GM12878 (cell line): Measurements from ENCODE around the gene KEL. TPM values are rescaled to one million over a fixed set of nuclear protein-coding genes. Genes with fewer than 3 reads are reported as not detected.

Source experiments
- ATAC-seq: fragments of 200-7000 bp; cut with Tn5 transposase; 3 replicates; pipeline ENCODE4 v1.9.1; 2020; ENCODE audit warnings: mild to moderate bottlenecking, moderate library complexity
- BruUV-seq: library from RNA; stranded (reverse); fragments of 400-500 nt; replicated peaks from 2 replicates; lab custom pipeline; 2021; lab: Mats Ljungman, UMichigan
- CTCF ChIA-PET: fragments of 300-600 bp; sonication (Branson Sonifier 250); formaldehyde crosslinking; extraction: SDS; loops from one replicate; lab custom pipeline; 2021; ENCODE audit warnings: inconsistent platforms; lab: Yijun Ruan, JAX
- POLR2A ChIA-PET: fragments of 350-600 bp; formaldehyde crosslinking; extraction: SDS; loops from one replicate; lab custom pipeline; 2021; ENCODE audit warnings: inconsistent platforms; lab: Charles Lee
- RAD21 ChIA-PET: fragments of 300-600 bp; sonication (Branson Sonifier 250); formaldehyde crosslinking; loops from one replicate; lab custom pipeline; 2023; ENCODE audit warnings: antibody characterized with exemption; ENCODE audit not compliant: unreplicated experiment; lab: Charles Lee
- SMC1A ChIA-PET: fragments of 300-600 bp; sonication (Branson Sonifier 250); formaldehyde crosslinking; loops from one replicate; lab custom pipeline; 2023; ENCODE audit not compliant: unreplicated experiment, uncharacterized antibody; lab: Charles Lee
- DNase-seq: peaks from one replicate; pipeline ENCODE4 v3.0.0-alpha.2; 2011; ENCODE audit warnings: low read depth, low spot score
- FAIRE-seq: peaks from 3 replicates; lab custom pipeline; 2011; peaks lifted over from hg19 to GRCh38; lab: Jason Lieb, UNC
- H2AFZ ChIP-seq: 2 replicates; pipeline ENCODE4 v1.6.0; 2011; ENCODE audit warnings: low read depth, low read length, control low read depth; ENCODE audit not compliant: control insufficient read depth
- H3K27ac ChIP-seq: 2 replicates; pipeline ENCODE4 v1.5.1; 2011; ENCODE audit warnings: control low read depth; ENCODE audit not compliant: control insufficient read depth, insufficient read depth
- H3K27me3 ChIP-seq, 2 experiments: replicated peaks in 1 of 2; 2 replicates each; pipeline versions ENCODE4 v1.6.0 to v1.6.1; 2011; ENCODE audit warnings: low read length in 1 of 2; ENCODE audit not compliant: control insufficient read depth in 2 of 2, insufficient read depth in 2 of 2
- H3K36me3 ChIP-seq, 2 experiments: 2 replicates each; pipeline ENCODE4 v1.5.1; 2011; ENCODE audit warnings: low read length in 1 of 2; ENCODE audit not compliant: control insufficient read depth in 2 of 2, insufficient read depth in 2 of 2
- H3K4me1 ChIP-seq: 2 replicates; pipeline ENCODE4 v1.6.1; 2011; ENCODE audit warnings: mild to moderate bottlenecking, low read length, moderate library complexity, mixed read lengths; ENCODE audit not compliant: control insufficient read depth, insufficient read depth
- H3K4me2 ChIP-seq: 2 replicates; pipeline ENCODE4 v1.6.0; 2011; ENCODE audit warnings: control low read depth; ENCODE audit not compliant: control insufficient read depth, insufficient read depth
- H3K4me3 ChIP-seq: fragments of 200-600 bp; sonication (generic); 2 replicates; pipeline ENCODE4 v1.5.1; 2016
- H3K79me2 ChIP-seq: 2 replicates; pipeline ENCODE4 v1.6.0; 2011; ENCODE audit warnings: low read length; ENCODE audit not compliant: control insufficient read depth, insufficient read depth
- H3K9ac ChIP-seq: 2 replicates; pipeline ENCODE4 v1.8.0; 2011; ENCODE audit warnings: low read length, control low read depth, mixed read lengths; ENCODE audit not compliant: control insufficient read depth, insufficient read depth
- H3K9me3 ChIP-seq: replicated peaks from 3 replicates; pipeline ENCODE4 v1.5.1; 2011; ENCODE audit warnings: mild to moderate bottlenecking, low read length; ENCODE audit not compliant: control insufficient read depth, insufficient read depth
- H4K20me1 ChIP-seq: 2 replicates; pipeline ENCODE4 v1.6.0; 2011; ENCODE audit not compliant: control insufficient read depth, insufficient read depth
- ASH2L ChIP-seq: fragments of 300-600, 200-600 bp; sonication (generic); IDR thresholded peaks from 2 replicates; pipeline ENCODE4 v1.6.1; 2017; ENCODE audit warnings: low read depth, mild to moderate bottlenecking, borderline replicate concordance
- EP300 ChIP-seq, 2 experiments: fragments of 150-350 bp in 1 of 2; IDR thresholded peaks; 2 replicates each; pipeline ENCODE4 v1.6.1; 2011 to 2012; ENCODE audit warnings: low read depth in 2 of 2, low read length in 2 of 2, borderline replicate concordance in 1 of 2, improper control_type of control experiment in 1 of 2, inconsistent platforms in 1 of 2; ENCODE audit not compliant: control insufficient read depth in 1 of 2
- HDGF ChIP-seq: fragments of 450-650 bp; IDR thresholded peaks from 2 replicates; pipeline ENCODE4 v1.6.1; 2016; ENCODE audit warnings: antibody characterized with exemption
- JUND ChIP-seq: IDR thresholded peaks from 2 replicates; pipeline ENCODE4 v1.6.1; 2012; ENCODE audit warnings: low read depth, mild to moderate bottlenecking, low read length, improper control_type of control experiment, moderate library complexity
- MTA3 ChIP-seq: IDR thresholded peaks from 2 replicates; pipeline ENCODE4 v1.6.1; 2012; ENCODE audit warnings: low read length, inconsistent platforms, borderline replicate concordance
- NR2F1 ChIP-seq: fragments of 450-650 bp; conservative IDR thresholded peaks from 2 replicates; pipeline ENCODE4 v1.6.1; 2017; ENCODE audit warnings: mild to moderate bottlenecking
- POLR2AphosphoS2 ChIP-seq: IDR thresholded peaks from 2 replicates; pipeline ENCODE4 v1.6.1; 2011; ENCODE audit warnings: low read depth, mild to moderate bottlenecking, low read length, improper control_type of control experiment, moderate library complexity
- PRDM15 ChIP-seq: fragments of 450-650 bp; formaldehyde crosslinking; IDR thresholded peaks from 2 replicates; pipeline ENCODE4 v1.4.0; 2020; ENCODE audit warnings: mild to moderate bottlenecking, moderate library complexity
- SMARCA5 ChIP-seq: fragments of 450-650 bp; IDR thresholded peaks from 2 replicates; pipeline ENCODE4 v1.6.1; 2017; ENCODE audit warnings: mild to moderate bottlenecking
- SPI1 ChIP-seq: IDR thresholded peaks from 2 replicates; pipeline ENCODE4 v1.6.1; 2011; ENCODE audit warnings: low read depth, mild to moderate bottlenecking, low read length, moderate library complexity, borderline replicate concordance; ENCODE audit not compliant: insufficient read depth
- TARDBP ChIP-seq: IDR thresholded peaks from 2 replicates; pipeline ENCODE4 v1.6.1; 2016; ENCODE audit warnings: borderline replicate concordance
- ZNF384 ChIP-seq: IDR thresholded peaks from 2 replicates; pipeline ENCODE4 v1.6.1; 2012; ENCODE audit warnings: low read depth, mild to moderate bottlenecking, low read length, improper control_type of control experiment, borderline replicate concordance
- WGBS: methylation state at CpG from one replicate; pipeline ENCODE4 v1.1.6; 2016; ENCODE audit warnings: low lambda C conversion rate; ENCODE audit not compliant: insufficient replicate concordance, insufficient coverage; ENCODE audit errors: missing lambda C conversion rate; 5-methylcytosine and 5-hydroxymethylcytosine counted together
- in situ Hi-C: fragments of 300-500 bp; cut with MboI; formaldehyde crosslinking; loops from 9 replicates; pipeline ENCODE4 v1.14.3; 2018; ENCODE audit warnings: mixed read lengths
- intact Hi-C: fragments of 100-400 bp; cut with micrococcal nuclease; formaldehyde crosslinking; loops from one replicate; pipeline ENCODE4 v1.14.2; 2022; ENCODE audit not compliant: unreplicated experiment
- polyA plus RNA-seq, 11 experiments: library from polyadenylated mRNA; depleted of rRNA in 4 of 11; unstranded in 6 of 11; stranded (reverse) in 5 of 11; fragments of >200 nt; fragmentation: Nextera tagmentation in 4 of 11; fragmentation: Illumina TruSeq in 1 of 11; extraction: Ambion mirVana in 4 of 11; extraction: Trizol in 1 of 11; gene quantifications; 1 replicate in 1 of 11; 2 replicates in 10 of 11; pipeline versions ENCODE4 v1.2.1 to v1.2.3, GENCODE V29; 2011 to 2016; ENCODE audit warnings: inconsistent platforms in 2 of 11, missing spikeins in 2 of 11, low read depth in 1 of 11
- total RNA-seq, 4 experiments: library from RNA; depleted of rRNA in 3 of 4; stranded (reverse); fragments of >200 nt in 3 of 4; fragmentation: Illumina TruSeq in 1 of 4; extraction: Trizol in 1 of 4; gene quantifications; 2 replicates each; pipeline versions ENCODE4 v1.2.1 to v1.2.3, GENCODE V29; 2013 to 2021

KEL gene
- total and polyA plus RNA-seq, 10 of the 15 experiments (the other 5 are each of a cell fraction or from before 2014, with no cell fraction given): 0.10 to 0.73 (median 0.23) TPM; not detected in 2

GRCh38 chr7:142923391-142923790, 38.8 kb downstream of the KEL start:
- no peak for FAIRE-seq
- no peak overlapping the region for H3K4me2 ChIP-seq
- H3K36me3 ChIP-seq: no peaks in the 10 kb centered on the region
- ChIA-PET SMC1A (interaction anchor here (0.7 to 1.6 kb wide), 2 partner anchors 20 to 83 kb away, joined by 3 read pairs; no protein-coding TSS in a partner anchor), RAD21 (no interaction called here), POLR2A (no interaction called here), CTCF (no interaction called here)
- peaks cover 0 to 1% of the 10 kb centered on the region in 2 experiments; a peak in 2 of 4 replicates for H3K27me3 ChIP-seq
- no peak overlapping the region for H3K4me3 ChIP-seq
- WGBS: 46% methylated on average over 2 of the region's 2 CpGs
- no peak overlapping the region for H3K9ac ChIP-seq
- ATAC-seq: no peak
- no peaks in the 10 kb centered on the region; the same call in 2 of the 3 replicates for H3K9me3 ChIP-seq
- TF ChIP-seq ASH2L (no peak), POLR2AphosphoS2 (no peak), JUND (no peak), MTA3 (no peak)
- H3K79me2 ChIP-seq: no peaks in the 10 kb centered on the region
- DNase-seq: no peak
- H2AFZ ChIP-seq: no peak overlapping the region
- in situ Hi-C loops (no loop called here), intact Hi-C loops (no loop called here)
- no TSS peak for BruUV-seq
- no peak overlapping the region for H3K27ac ChIP-seq
- H4K20me1 ChIP-seq: no peaks in the 10 kb centered on the region
- no peaks in the 10 kb centered on the region for H3K4me1 ChIP-seq

- no peak for TF ChIP-seq HDGF
- TF ChIP-seq EP300 (IDR thresholded peaks at IDR 0.05; ENCODE audit: borderline replicate concordance in 1 of 2, control insufficient read depth in 1 of 2, low read depth in 2 of 2, low read length in 2 of 2): no peak
- TF ChIP-seq PRDM15: no peak
- no peak for TF ChIP-seq ZNF384
- TF ChIP-seq TARDBP: no peak
- TF ChIP-seq SMARCA5: no peak
- no peak for TF ChIP-seq SPI1
- TF ChIP-seq NR2F1: no peak
- BruUV-seq: no TSS peak
- in situ Hi-C loops (no loop called here), intact Hi-C loops (no loop called here)
- Histone ChIP-seq H3K27ac (no peak overlapping the region), H3K9me3 (no peaks in the 10 kb centered on the region), H3K4me1 (no peaks in the 10 kb centered on the region), H3K79me2 (no peaks in the 10 kb centered on the region), H2AFZ (no peak overlapping the region), H3K27me3 (peaks cover 0 to 3% of the 10 kb centered on the region in 2 experiments; a peak in 2 of 4 replicates), H3K36me3 (no peaks in the 10 kb centered on the region), H3K4me2 (no peak overlapping the region), H4K20me1 (no peaks in the 10 kb centered on the region), H3K4me3 (no peak overlapping the region), H3K9ac (no peak overlapping the region)
- DNase-seq (no peak), FAIRE-seq (no peak), ATAC-seq (no peak)
- ChIA-PET SMC1A (no interaction called here), RAD21 (no interaction called here), CTCF (interaction anchor here (2.8 kb wide), 1 partner anchor 83 kb away, joined by 7 read pairs; no protein-coding TSS in a partner anchor), POLR2A (no interaction called here)
- 24% methylated on average over 3 of the region's 3 CpGs for WGBS
Observed at GRCh38 chr7:142919656-142920055, 42.5 kb downstream of the KEL start.
